H1 (cell line): ENCODE results near the gene PAQR5. TPM values are rescaled to one million over a fixed set of nuclear protein-coding genes. Genes with fewer than 3 reads are reported as not detected.

Experiments
- CHD7 ChIP-seq: fragments of 300-600 bp; sonication (generic); IDR thresholded peaks from 2 replicates; pipeline ENCODE4 v1.7.1; 2012; ENCODE audit warnings: low read length, moderate library complexity, mild to moderate bottlenecking, inconsistent platforms; ENCODE audit not compliant: insufficient replicate concordance
- KDM4A ChIP-seq: IDR thresholded peaks from one replicate; pipeline ENCODE4 v1.7.1; 2012; ENCODE audit warnings: low read depth, mild to moderate bottlenecking, moderate library complexity, low read length, inconsistent platforms; ENCODE audit not compliant: severe bottlenecking
- SAP30 ChIP-seq: fragments of 300-600 bp; sonication (generic); IDR thresholded peaks from 2 replicates; pipeline ENCODE4 v1.7.1; 2012; ENCODE audit warnings: low read length, moderate library complexity, mild to moderate bottlenecking, inconsistent platforms; ENCODE audit not compliant: insufficient read depth, insufficient replicate concordance
- SIRT6 ChIP-seq: IDR thresholded peaks from one replicate; pipeline ENCODE4 v1.7.1; 2012; ENCODE audit warnings: low read length, inconsistent platforms
- SP2 ChIP-seq: IDR thresholded peaks from 2 replicates; pipeline ENCODE4 v1.6.1; 2012; ENCODE audit warnings: mild to moderate bottlenecking, low read length, inconsistent platforms
- SRF ChIP-seq: IDR thresholded peaks from 2 replicates; pipeline ENCODE4 v1.6.1; 2011; ENCODE audit warnings: mild to moderate bottlenecking, low read depth, low read length, moderate library complexity
- TAF7 ChIP-seq: optimal IDR thresholded peaks from 2 replicates; pipeline ENCODE3; 2011; ENCODE audit warnings: low read depth, mild to moderate bottlenecking, inconsistent platforms, low read length, moderate library complexity, borderline replicate concordance
- TBP ChIP-seq: IDR thresholded peaks from 2 replicates; pipeline ENCODE4 v1.6.1; 2011; ENCODE audit warnings: low read depth, low read length, improper control_type of control experiment
- TEAD4 ChIP-seq: IDR thresholded peaks from 2 replicates; pipeline ENCODE4 v1.6.1; 2012; ENCODE audit warnings: low read depth, low read length, inconsistent platforms, mixed read lengths
- YY1 ChIP-seq: IDR thresholded peaks from 2 replicates; pipeline ENCODE4 v1.6.1; 2011; ENCODE audit warnings: low read depth, mild to moderate bottlenecking, low read length
- polyA plus RNA-seq, 7 experiments: library from polyadenylated mRNA; depleted of rRNA in 3 of 7; stranded (reverse) in 5 of 7; unstranded in 2 of 7; fragments of >200 nt in 5 of 7; fragments of 200-250 nt in 2 of 7; gene quantifications; 1 replicate in 5 of 7; 2 replicates in 1 of 7; 4 replicates in 1 of 7; pipeline versions ENCODE4 v1.2.1 to v1.2.3, GENCODE V29; 2011 to 2013; ENCODE audit warnings: missing spikeins in 2 of 7, mixed read lengths in 2 of 7
- total RNA-seq: library from RNA; stranded (reverse); fragmentation: NEBNext Ultra II Directional; extraction: Animal tissue kit (Norgen Biotek cat#: 25700); gene quantifications from 2 replicates; pipeline ENCODE4 v1.2.1, GENCODE V29; 2021
- TF ChIP-seq, protein P1 (sequence below): IDR thresholded peaks from 2 replicates; pipeline ENCODE4 v1.6.1; 2012; ENCODE audit warnings: inconsistent platforms

The PAQR5 gene
- total and polyA plus RNA-seq, 2 of the 8 experiments (the other 6 are each of a cell fraction or from before 2014, with no cell fraction given) = 8.7 to 18.1 TPM

DNA sequence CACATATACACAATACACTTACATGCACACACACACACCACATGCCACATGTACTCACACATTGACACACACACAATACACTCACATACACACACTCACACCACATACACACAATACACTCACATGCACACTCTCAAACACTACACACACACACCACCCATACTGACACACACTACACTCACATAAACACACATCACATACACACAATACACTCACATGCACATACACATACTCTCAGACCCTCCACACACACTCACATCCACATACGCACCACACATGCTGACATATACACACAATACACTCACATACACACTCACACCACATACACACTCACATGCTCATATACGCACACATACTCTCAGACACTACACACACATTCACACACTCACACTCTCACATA, 87.1 kb downstream of the PAQR5 start (continued):
- TF ChIP-seq CHD7 (no peak), SAP30 (no peak), YY1 (no peak), TEAD4 (no peak), TBP (no peak), SRF (no peak), SP2 (no peak), KDM4A (no peak), SIRT6 (no peak), TAF7 (no peak)
- TF ChIP-seq, protein P1, sequence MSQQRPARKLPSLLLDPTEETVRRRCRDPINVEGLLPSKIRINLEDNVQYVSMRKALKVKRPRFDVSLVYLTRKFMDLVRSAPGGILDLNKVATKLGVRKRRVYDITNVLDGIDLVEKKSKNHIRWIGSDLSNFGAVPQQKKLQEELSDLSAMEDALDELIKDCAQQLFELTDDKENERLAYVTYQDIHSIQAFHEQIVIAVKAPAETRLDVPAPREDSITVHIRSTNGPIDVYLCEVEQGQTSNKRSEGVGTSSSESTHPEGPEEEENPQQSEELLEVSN = no peak
